Activated CD4-positive, alpha-beta memory T cell treated with anti-CD3 and anti-CD28 coated beads for 36 hours (primary cell): ENCODE data around the gene CAMK2B. TPM values are rescaled to one million over a fixed set of nuclear protein-coding genes. Genes with fewer than 3 reads are reported as not detected.

Experiments used
- CTCF ChIA-PET: fragments of 350-600 bp; sonication (Branson Sonifier 250); formaldehyde crosslinking; loops from one replicate; lab custom pipeline; 2021; ENCODE audit warnings: antibody characterized with exemption, inconsistent platforms; lab: Charles Lee
- POLR2A ChIA-PET: fragments of 350-600 bp; sonication (Branson Sonifier 250); formaldehyde crosslinking; loops from one replicate; lab custom pipeline; 2021; ENCODE audit warnings: antibody characterized with exemption; lab: Charles Lee
- DNase-seq: peaks from one replicate; pipeline ENCODE4 v3.0.0-alpha.2; 2020
- H3K27ac Mint-ChIP-seq: one replicate; pipeline ENCODE4 v1.8.0; 2021; ENCODE audit warnings: mixed read lengths
- H3K27me3 Mint-ChIP-seq: one replicate; pipeline ENCODE4 v1.8.0; 2021; ENCODE audit warnings: mixed read lengths
- H3K36me3 Mint-ChIP-seq: one replicate; pipeline ENCODE4 v1.8.0; 2021; ENCODE audit warnings: mixed read lengths
- H3K4me1 Mint-ChIP-seq: one replicate; pipeline ENCODE4 v1.8.0; 2021; ENCODE audit warnings: low read depth, mixed read lengths
- H3K4me3 Mint-ChIP-seq: one replicate; pipeline ENCODE4 v1.8.0; 2021; ENCODE audit warnings: mild to moderate bottlenecking, mixed read lengths
- H3K9me3 Mint-ChIP-seq: one replicate; pipeline ENCODE4 v1.8.0; 2021; ENCODE audit warnings: mixed read lengths
- intact Hi-C: fragments of 100-400 bp; cut with micrococcal nuclease; formaldehyde crosslinking; loops from one replicate; pipeline ENCODE4 v1.15.1; 2023
- total RNA-seq, 2 experiments: library from RNA; stranded (reverse); gene quantifications; one replicate each; pipeline ENCODE4 v1.2.3, GENCODE V29; 2021

The CAMK2B gene
- total RNA-seq, 2 experiments from 2014 or later, result 0.46 to 0.76 TPM

GRCh38 chr7:44273681-44274622, 51.4 kb downstream of the CAMK2B start:
- H3K27me3 Mint-ChIP-seq, result no peaks in the 10 kb centered on the region
- DNase-seq, result peak; percentile 25
- H3K36me3 Mint-ChIP-seq, result no peaks in the 10 kb centered on the region
- H3K9me3 Mint-ChIP-seq, result no peaks in the 10 kb centered on the region
- no peak overlapping the region for H3K4me3 Mint-ChIP-seq
- no peak overlapping the region for H3K27ac Mint-ChIP-seq
- H3K4me1 Mint-ChIP-seq, result peaks cover 3% of the 10 kb centered on the region
- intact Hi-C loops, result no loop called here
- POLR2A ChIA-PET, result no interaction called here
- CTCF ChIA-PET, result no interaction called here

GRCh38 chr7:44272981-44273380, 52.4 kb downstream of the CAMK2B start:
- peaks cover 3% of the 10 kb centered on the region for H3K4me1 Mint-ChIP-seq
- DNase-seq, result no peak
- no peak overlapping the region for H3K4me3 Mint-ChIP-seq
- H3K36me3 Mint-ChIP-seq, result no peaks in the 10 kb centered on the region
- no peaks in the 10 kb centered on the region for H3K27me3 Mint-ChIP-seq
- intact Hi-C loops, result no loop called here
- ChIA-PET POLR2A (no interaction called here), CTCF (no interaction called here)
- no peaks in the 10 kb centered on the region for H3K9me3 Mint-ChIP-seq
- no peak overlapping the region for H3K27ac Mint-ChIP-seq

- no peaks in the 10 kb centered on the region for H3K27me3 Mint-ChIP-seq
- CTCF ChIA-PET, result no interaction called here
- DNase-seq, result no peak
- peaks cover 3% of the 10 kb centered on the region for H3K4me1 Mint-ChIP-seq
- H3K27ac Mint-ChIP-seq, result no peak overlapping the region
- H3K9me3 Mint-ChIP-seq, result no peaks in the 10 kb centered on the region
- no peak overlapping the region for H3K4me3 Mint-ChIP-seq
- intact Hi-C loops, result no loop called here
- no peaks in the 10 kb centered on the region for H3K36me3 Mint-ChIP-seq
- POLR2A ChIA-PET, result no interaction called here
Measured at GRCh38 chr7:44272456-44272855, 52.9 kb downstream of the CAMK2B start.

GRCh38 chr7:44269943-44270493, 55.4 kb downstream of the CAMK2B start:
- H3K27me3 Mint-ChIP-seq, result no peaks in the 10 kb centered on the region
- no peak overlapping the region for H3K27ac Mint-ChIP-seq
- no peaks in the 10 kb centered on the region for H3K9me3 Mint-ChIP-seq
- no peak for DNase-seq
- CTCF ChIA-PET, result interaction anchor here (1.8 kb wide), 1 partner anchor 29 kb away, joined by 5 read pairs; no protein-coding TSS in a partner anchor
- H3K4me1 Mint-ChIP-seq, result peaks cover 3% of the 10 kb centered on the region
- intact Hi-C loops, result no loop called here
- no peaks in the 10 kb centered on the region for H3K36me3 Mint-ChIP-seq
- POLR2A ChIA-PET, result interaction anchor here (1.6 kb wide), 1 partner anchor 11 kb away, joined by 5 read pairs; no protein-coding TSS in a partner anchor
- no peak overlapping the region for H3K4me3 Mint-ChIP-seq

- Mint-ChIP-seq H3K36me3 (no peaks in the 10 kb centered on the region), H3K4me3 (no peak overlapping the region), H3K9me3 (no peaks in the 10 kb centered on the region), H3K27me3 (no peaks in the 10 kb centered on the region), H3K27ac (no peak overlapping the region), H3K4me1 (peaks cover 3% of the 10 kb centered on the region)
- intact Hi-C loops, result no loop called here
- CTCF ChIA-PET, result interaction anchor here (1.8 kb wide), 1 partner anchor 28 kb away, joined by 5 read pairs; no protein-coding TSS in a partner anchor
- POLR2A ChIA-PET, result interaction anchor here (1.6 kb wide), 1 partner anchor 10 kb away, joined by 5 read pairs; no protein-coding TSS in a partner anchor
- no peak for DNase-seq
Measured at GRCh38 chr7:44269417-44269816, 56.0 kb downstream of the CAMK2B start.

DNA sequence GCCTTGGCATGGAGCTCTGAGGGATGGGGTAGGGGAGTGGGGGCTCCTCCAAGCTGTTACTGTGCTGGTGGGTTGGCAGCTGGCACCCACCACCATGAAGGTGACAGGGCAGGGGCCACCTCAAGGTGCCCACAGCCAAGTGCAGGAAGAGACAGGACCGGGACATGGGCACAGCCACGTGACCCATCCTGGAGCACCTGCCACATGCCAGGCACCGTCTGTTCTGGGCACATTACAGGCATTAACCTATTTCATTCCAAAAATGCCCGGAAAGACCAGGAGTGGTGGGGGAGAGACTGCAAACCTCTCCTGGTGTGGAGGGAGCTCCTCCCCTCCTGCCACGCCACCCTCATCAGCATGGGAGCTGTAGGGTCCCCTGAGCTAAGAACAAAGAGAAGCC, 56.7 kb downstream of the CAMK2B start:
- CTCF ChIA-PET, result interaction anchor here (1.0 to 1.8 kb wide), 2 partner anchors 28 to 297 kb away, joined by 3 to 5 read pairs; no protein-coding TSS in a partner anchor
- no peak for DNase-seq
- H3K27ac Mint-ChIP-seq, result no peak overlapping the region
- intact Hi-C loops, result no loop called here
- no peaks in the 10 kb centered on the region for H3K36me3 Mint-ChIP-seq
- POLR2A ChIA-PET, result interaction anchor here (1.6 kb wide), 1 partner anchor 9 kb away, joined by 5 read pairs; no protein-coding TSS in a partner anchor
- H3K4me1 Mint-ChIP-seq, result no peaks in the 10 kb centered on the region
- no peak overlapping the region for H3K4me3 Mint-ChIP-seq
- H3K9me3 Mint-ChIP-seq, result no peaks in the 10 kb centered on the region
- no peaks in the 10 kb centered on the region for H3K27me3 Mint-ChIP-seq

DNA sequence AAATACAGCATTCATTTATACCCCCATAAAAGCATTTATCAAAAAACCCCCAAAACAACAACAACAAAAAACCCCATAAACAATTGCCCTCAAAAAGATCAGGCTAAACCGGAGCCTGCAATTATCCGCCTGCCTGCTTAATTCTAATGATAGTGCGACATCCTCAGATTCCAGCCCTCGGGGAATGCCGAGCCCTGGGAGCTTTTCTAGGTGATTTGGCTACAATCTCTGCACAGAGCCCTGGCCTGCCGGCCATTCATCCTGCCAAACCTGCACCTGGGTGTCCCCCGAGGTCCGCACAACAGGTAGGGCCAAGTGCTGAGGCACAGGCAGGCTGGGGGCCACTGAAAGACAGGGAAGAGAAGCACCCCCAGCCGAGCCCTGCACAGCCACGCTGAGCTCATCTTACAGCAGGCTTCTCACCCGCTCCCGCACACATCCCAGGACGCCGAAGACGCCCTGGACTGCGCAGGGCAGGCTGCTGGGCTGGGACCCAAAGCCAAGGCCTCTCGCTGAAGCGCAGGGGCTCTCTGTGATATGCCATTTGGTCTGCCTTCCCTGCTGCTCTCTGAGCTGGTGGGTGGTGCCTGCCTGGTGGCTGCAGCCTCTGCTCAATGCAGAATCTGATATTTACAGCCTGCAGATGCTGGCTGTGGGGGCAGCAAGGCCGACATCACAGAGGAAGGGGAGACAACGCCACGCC, 57.5 kb downstream of the CAMK2B start:
- Mint-ChIP-seq H3K4me1 (no peaks in the 10 kb centered on the region), H3K4me3 (no peak overlapping the region), H3K27me3 (no peaks in the 10 kb centered on the region), H3K36me3 (no peaks in the 10 kb centered on the region), H3K27ac (no peak overlapping the region), H3K9me3 (no peaks in the 10 kb centered on the region)
- POLR2A ChIA-PET, result no interaction called here
- no peak for DNase-seq
- CTCF ChIA-PET, result interaction anchor here (1.0 to 1.2 kb wide), 2 partner anchors 24 to 298 kb away, joined by 3 to 4 read pairs; no protein-coding TSS in a partner anchor
- intact Hi-C loops, result no loop called here

DNA sequence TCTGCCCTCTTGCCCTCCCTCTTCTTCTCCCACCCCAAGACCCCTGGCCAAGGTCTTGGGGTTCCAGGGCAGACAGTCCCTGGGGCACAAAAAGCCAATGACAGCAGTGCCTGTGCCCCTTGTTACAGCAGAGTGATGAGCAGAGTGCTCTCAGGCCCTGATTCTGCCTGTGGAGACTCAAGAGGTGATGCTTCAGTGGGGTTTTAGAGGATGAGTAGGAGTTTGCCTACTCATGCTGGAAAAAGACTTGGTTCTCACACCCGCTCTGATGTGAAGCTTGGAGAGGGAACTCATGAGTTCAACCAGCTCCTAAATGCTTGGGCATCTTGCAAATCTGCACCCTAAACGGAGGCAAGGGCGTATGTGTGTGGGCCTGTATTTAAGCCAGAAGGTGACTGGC, 58.2 kb downstream of the CAMK2B start:
- no peaks in the 10 kb centered on the region for H3K4me1 Mint-ChIP-seq
- DNase-seq, result no peak
- intact Hi-C loops, result no loop called here
- ChIA-PET CTCF (interaction anchor here (1.2 kb wide), 1 partner anchor 24 kb away, joined by 4 read pairs; no protein-coding TSS in a partner anchor), POLR2A (no interaction called here)
- H3K4me3 Mint-ChIP-seq, result no peak overlapping the region
- no peaks in the 10 kb centered on the region for H3K27me3 Mint-ChIP-seq
- no peak overlapping the region for H3K27ac Mint-ChIP-seq
- no peaks in the 10 kb centered on the region for H3K9me3 Mint-ChIP-seq
- no peaks in the 10 kb centered on the region for H3K36me3 Mint-ChIP-seq

DNA sequence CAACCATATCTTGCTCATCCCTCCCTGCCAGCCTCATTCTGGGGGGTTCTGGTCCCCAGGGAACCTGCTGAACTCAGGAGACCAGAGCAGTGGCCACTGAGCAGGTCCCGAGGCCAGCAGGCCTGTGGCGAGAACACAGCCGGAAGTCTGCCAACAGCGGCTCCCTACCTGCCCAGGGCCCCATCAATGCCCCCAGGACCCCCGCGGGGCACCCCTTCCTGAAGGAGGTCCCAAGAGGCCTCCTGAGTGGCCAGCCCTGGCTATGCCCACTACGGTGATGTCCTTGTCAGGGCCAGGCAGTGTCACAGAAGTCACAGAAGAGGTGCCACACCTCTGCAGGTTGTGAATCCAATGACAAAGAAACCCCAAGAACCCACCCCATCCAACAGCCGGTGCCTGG, 58.9 kb downstream of the CAMK2B start:
- Mint-ChIP-seq H3K27me3 (no peaks in the 10 kb centered on the region), H3K27ac (no peak overlapping the region), H3K4me3 (no peak overlapping the region), H3K36me3 (no peaks in the 10 kb centered on the region), H3K4me1 (no peaks in the 10 kb centered on the region), H3K9me3 (no peaks in the 10 kb centered on the region)
- ChIA-PET POLR2A (interaction anchor here (0.8 kb wide), 1 partner anchor 9 kb away, joined by 3 read pairs; no protein-coding TSS in a partner anchor), CTCF (no interaction called here)
- DNase-seq, result no peak
- intact Hi-C loops, result no loop called here

GRCh38 chr7:44265728-44266127, 59.7 kb downstream of the CAMK2B start:
- Mint-ChIP-seq H3K4me1 (peaks cover 2% of the 10 kb centered on the region), H3K27ac (no peak overlapping the region), H3K4me3 (no peak overlapping the region), H3K36me3 (no peaks in the 10 kb centered on the region), H3K27me3 (no peaks in the 10 kb centered on the region), H3K9me3 (no peaks in the 10 kb centered on the region)
- CTCF ChIA-PET, result no interaction called here
- intact Hi-C loops, result no loop called here
- POLR2A ChIA-PET, result interaction anchor here (0.8 kb wide), 1 partner anchor 13 kb away, joined by 3 read pairs; no protein-coding TSS in a partner anchor
- no peak for DNase-seq

DNA sequence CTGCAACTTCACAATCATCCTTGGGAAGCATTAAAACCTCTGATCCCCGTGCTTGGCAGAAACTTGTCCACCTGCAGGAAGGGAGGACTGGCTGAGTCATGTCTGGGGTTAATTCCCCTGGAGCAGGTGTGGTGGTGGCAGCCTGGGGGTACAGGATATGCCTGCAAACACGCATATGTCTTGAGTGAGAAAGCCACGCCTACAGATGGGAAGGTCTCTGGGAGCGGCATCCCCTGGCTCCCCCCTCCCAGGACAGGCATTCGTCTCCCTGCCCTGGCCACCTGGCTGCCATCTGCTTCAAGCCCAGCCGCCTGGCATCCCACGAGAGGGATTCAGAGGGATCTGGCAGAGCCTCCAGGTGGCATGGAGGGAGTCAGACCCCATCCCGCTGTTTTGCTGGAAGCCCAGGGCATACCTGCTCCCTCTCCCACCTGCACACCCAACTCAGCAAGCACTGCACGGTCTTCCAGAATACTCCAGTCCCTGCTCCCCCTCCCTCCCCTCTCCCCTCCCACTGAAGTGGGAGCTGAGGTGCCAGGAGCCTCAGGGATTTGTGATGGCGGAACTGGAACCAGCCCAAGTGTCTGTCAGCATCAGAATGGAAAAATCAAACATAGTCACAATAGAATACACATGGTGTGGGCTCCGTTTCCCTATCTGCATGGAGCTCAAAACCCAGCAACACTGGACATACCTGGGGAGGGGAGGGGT, 61.0 kb downstream of the CAMK2B start:
- Mint-ChIP-seq H3K9me3 (no peaks in the 10 kb centered on the region), H3K27me3 (no peaks in the 10 kb centered on the region), H3K36me3 (no peaks in the 10 kb centered on the region), H3K4me1 (peaks cover 15% of the 10 kb centered on the region), H3K27ac (no peak overlapping the region), H3K4me3 (no peak overlapping the region)
- intact Hi-C loops, result no loop called here
- DNase-seq, result no peak
- ChIA-PET CTCF (no interaction called here), POLR2A (no interaction called here)
